RPMI8226 (cell line): ENCODE measurements around the gene ZBTB20.
"Not testable (repeated sequence)": the region's sequence is repeated elsewhere in the genome, so short reads cannot be mapped to it uniquely, and the experiment has no call there.

ENCODE experiments used
- DNase-seq: peaks from one replicate; pipeline ENCODE4 v3.0.0-alpha.2; 2015

The ZBTB20 gene

DNA sequence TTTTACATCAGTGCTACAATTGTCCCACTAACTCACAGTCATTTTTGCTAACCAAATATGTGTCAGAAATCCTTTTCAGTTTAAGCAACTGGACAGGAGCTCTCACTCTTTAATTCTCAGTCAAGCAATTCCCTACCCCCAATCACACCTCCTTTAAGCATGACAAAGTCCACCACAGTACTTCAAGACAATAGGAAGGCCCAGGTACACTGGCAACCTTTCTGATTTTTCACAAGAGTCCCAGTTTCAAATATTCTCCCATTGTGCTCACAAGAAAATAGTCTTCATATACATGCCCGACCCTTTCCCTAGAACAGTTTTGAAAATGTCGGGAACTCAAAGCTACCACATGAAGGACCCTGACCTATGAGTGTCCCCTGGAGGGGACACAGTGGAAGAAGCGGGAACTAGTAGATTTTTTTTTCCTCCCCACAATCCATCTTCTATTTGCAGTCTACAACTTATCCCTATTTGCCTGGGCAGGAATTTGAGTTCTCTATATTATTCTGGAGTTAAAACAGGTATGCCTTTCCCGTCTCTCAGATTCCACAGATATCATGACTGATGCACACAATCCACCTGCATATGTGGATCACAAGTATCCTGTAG lies 439.7 kb downstream of the ZBTB20 start:
- DNase-seq = no peak

DNA sequence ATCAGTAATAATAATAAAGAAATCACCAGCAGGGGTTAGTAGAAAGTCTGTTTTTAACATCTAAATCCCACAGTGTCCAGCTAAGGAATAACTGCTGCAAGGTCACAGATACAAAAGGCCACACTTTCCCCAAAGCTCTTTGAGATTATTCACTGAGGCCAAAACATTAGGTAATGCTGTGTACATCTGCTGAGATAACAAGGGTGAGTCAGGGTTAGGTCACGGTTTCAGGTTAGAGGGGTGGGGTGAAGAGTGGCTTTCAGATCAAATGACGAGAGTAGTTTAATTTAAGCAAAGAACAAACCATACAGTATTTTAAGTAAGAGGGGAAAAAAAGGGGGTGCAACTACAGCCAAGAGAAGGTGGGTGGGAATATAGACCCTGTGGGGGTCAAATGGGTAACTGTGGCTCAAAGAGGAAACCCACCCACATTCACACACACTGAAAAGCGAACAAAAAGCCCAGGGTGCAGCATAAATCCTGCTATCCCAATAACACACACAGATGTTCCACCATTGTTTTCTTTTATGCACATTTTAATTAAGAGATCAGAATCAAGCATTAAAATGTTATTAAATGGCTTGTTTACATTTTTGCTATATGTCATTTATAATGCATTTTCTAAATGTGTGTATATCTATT lies 440.4 kb downstream of the ZBTB20 start:
- no peak for DNase-seq

DNA sequence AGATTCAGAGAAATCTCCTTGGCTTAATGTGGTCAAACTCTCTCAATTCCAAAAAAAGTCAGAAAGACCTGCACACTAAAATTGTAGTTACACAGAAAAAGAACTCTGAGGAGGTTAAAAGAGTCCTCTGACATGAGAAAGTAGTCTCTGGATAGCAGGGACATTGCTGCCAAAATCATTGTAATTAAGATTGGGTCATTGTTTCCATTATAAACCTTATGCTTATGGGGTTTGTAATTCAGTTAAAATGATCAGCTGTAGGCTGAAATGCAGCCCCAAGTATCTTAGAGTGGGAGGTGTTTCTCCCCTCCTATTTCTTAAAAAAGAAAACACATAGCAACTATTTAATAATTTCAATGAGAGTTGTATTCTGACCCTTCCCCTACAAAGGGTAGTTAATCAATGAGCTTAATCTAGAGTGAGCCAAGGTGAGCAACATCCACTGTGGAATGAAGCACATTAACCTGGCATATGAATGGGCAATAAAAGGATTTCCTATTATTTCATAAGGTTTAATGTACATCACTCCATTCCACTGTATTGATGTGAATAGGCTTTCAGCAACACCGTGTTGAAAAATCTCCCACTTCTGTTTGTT lies 446.4 kb downstream of the ZBTB20 start:
- DNase-seq = no peak

DNA sequence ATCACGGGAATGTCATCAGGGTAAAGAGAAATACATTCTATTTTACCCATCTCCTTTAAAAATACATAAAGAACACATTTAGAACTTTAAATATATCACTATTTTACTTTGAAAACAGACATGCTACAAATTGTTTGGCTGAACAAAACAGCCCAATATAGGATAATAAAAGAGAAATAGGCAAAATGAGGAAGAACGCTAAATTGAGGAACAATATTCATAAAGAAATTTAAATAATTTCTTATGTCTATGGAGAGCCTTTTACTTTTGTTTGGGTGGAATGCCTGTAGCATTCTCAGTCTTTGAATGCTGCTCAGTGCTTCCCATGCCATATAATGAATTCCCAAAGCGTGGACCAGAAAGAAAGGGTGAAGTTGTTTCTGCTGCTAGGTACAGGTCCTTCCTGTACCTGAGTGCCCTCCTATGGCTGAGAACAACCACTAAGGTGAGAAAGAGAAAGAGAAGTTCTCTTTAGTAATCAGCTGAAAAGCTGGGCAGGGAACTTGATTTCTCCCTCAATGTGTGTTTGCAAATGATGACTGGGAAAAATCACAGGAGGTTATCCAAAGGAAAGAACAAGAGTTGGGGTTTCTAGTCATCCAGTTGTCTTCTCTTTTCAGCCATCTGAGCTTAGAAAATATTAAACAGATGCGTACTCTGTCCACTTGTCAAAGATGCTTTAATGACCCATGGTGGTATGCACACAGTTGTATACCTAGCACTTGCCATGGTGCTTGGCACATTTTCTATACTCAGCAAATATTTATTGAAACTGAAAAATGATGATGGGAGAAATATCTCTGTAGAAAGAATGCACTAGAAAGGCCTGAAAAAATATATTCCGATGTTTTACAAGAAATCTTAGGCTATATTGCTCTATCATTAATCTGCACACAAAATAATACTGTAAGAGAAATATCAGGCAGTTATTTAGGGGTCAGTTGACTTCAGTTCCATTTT lies 448.7 kb downstream of the ZBTB20 start:
- DNase-seq = no peak

DNA sequence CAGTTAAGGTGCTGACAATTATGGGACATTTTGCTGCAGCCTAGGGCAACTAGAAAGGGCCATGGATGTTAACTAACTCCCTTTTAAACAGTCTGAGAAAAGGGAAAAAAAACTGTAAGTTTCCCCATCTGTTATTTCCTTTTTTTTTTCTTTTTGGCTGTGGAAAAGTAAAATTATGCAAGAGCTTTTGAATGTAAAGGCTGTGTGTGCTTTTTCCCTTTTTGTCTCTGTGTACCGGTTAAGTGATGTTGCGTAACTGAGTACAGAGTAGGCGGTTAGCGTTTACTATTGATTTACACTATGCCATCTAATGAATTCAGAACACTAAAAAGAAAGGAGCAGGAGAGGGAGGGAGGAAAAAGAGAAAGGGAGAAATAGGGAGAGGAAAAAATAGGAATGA lies 449.7 kb downstream of the ZBTB20 start:
- DNase-seq = no peak

DNA sequence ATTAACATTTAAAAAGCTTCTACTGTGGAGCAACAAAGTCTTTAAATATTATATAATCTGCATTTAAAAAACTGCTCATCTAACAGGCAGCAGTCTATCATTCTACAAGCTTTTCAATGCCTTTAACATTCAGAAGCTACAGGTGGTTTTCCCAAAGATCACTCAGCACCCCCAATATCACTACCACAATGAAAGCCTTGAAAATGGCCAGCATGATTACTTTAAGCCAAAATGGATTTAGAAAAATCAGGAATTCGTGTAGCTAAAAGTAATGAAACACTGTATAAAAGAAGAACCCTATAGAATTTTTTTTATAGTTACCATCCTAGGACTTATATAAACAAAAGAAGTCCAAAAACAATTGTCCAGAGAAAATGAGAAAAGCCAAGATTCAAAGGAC lies 452.8 kb downstream of the ZBTB20 start:
- DNase-seq = no peak

DNA sequence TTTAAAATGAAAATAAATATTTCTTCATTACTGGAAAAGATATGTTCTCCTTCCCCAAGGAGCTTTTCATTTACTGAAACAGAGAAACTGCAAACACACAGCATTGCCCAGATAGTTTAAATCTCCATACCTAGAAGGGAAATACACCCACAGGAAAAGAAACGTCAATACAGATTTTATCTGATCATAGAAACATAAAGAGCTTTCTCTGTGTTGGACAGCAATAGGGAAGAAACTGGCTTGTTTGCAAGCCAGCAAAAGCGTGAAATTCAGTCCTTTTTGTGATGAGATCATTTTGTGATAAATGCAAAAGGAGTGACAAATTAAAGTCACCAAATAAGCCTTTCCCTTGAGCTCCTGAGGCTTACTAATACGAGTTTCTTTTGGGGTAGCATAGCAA lies 455.2 kb downstream of the ZBTB20 start:
- no peak for DNase-seq

DNA sequence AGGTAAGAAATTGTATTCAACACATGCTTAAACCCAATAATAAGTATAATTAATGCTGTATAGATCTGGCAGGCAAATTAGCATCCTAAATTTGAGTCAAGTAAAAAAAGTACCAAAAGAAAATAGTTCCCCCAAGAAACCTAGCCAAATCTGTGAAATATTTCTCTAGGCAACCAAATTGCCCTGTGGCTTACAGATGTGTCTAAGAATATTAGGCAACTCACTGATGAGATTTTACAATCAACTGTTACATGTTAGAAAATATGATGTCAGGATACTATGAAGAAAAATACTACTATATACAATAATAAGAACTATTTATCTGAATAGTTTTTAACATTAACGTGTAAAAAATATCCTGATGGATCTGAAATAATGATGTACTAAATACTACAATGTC lies 456.2 kb downstream of the ZBTB20 start:
- DNase-seq = no peak

DNA sequence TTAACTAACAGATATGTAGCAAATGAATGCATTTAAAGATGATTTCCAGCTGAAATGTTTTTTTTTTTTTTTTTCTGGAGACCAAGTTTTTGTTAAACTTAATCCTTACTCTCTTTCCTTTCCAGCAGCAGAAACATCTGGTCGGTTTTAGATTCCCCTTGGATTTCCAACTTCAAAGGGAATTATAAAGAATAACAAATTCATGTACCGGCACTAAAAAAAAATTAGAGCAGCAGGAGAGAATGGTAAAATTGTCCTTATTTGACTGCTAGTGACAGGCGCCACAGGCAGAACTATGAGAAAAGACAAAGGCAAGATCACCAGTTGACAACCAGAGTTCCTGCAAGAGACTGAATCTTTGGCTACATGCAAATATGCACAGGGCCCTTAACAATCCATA lies 459.9 kb downstream of the ZBTB20 start:
- no peak for DNase-seq

DNA sequence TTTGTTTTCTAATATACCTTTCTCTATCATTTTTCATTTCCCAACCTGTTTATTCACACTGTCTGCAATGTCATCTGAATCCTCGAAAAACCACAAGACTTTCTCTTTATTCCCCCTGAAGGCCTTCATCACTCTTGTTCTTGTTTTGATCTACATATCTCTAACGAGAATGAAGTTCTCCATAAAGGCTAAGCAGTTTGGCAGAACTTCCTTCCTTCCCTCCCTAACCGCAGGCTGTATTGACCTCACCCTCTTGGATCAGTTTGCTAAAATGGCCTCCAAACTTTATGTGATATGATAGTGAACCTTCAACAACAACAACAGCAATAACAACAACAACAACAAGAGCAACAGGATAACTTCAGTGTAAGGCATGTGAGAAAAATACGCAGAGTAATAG lies 460.5 kb downstream of the ZBTB20 start:
- DNase-seq = no peak

DNA sequence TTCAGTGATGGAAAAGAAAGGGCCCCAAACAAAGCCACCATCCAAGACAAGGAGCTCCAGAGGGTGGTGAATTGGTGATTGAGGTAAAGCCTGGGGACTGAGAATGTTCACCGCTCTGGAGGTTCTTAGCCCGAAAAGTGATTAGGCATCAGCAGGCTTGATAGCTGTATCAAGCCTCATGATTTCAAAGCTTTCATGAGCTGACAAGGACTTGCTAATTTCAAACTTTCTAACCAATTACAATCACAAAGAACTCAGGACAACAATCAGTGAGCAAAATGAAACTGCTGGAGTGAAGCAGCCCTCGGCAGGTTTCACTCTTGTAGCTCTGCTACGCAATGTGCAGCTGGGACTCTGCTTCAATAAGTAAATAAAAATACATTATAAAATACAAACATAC lies 461.9 kb downstream of the ZBTB20 start:
- DNase-seq = no peak

DNA sequence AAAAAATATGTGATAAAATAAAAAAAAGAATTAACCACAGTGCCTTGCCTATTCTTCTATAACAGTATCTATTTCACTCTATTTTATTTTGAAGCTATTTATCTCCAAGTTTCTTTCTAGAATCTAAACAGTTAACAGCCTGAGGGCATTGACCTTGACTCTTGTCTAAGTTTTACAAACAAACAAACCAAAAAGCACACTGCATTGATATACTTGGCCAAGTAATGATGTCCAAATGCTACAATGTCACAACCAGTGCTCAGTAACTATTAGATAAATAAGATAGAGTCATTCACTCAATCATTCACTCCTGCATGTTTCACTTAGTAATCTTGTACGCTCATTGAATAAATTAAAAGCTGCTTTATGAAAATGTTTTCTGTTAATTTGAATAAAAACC lies 466.8 kb downstream of the ZBTB20 start:
- DNase-seq = no peak

DNA sequence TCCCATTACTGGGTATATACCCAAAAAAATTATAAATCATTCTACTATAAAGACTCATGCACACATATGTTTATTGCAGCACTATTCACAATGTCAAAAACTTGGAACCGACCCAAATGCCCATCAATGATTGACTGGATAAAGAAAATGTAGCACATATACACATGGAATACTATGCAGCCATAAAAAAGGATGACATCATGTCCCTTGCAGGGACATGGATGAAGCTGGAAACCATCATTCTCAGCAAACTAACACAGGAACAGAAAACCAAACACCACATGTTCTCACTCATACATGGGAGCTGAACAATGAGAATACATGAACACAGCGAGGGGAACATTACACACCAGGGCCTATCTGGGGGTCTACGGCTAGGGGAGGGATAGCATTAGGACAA lies 467.3 kb downstream of the ZBTB20 start:
- DNase-seq = not testable (repeated sequence)

DNA sequence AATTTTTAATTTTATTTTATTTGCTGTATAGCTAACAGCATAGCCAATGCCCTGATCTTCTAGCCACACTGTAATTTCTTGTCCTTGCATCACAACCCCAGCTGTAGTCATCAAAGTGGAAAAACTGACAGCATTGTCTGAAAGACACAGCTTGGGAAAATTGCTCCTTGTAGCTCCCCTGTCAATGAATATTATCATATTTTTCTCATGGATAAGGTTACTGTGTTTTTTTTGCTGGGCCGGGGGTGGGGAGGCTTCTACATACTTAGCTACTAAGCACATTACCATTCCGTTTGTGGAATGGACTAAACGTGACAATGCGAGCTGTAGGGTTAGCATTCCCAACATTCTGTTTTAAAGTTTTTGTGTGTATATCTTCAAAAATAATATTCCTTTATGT lies 472.0 kb downstream of the ZBTB20 start:
- DNase-seq = no peak

DNA sequence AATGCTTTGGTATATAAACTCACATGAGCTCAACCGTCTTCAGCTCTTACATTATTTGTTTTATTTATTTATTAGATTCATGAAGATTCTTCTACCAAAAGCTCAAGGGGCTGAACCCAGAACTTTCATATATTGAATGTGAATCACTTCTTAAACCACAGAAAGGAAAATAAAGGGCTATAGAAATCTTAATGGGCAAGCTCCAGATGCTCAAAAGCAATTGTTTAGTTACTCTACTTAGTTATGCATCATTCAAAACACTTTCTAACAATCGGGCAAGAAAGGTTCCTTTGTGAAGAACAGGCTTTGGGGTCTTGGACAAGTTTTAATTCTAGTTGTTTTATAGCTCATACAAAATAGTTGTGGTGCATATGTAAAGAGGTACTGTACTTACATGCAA lies 473.1 kb downstream of the ZBTB20 start:
- DNase-seq = no peak

DNA sequence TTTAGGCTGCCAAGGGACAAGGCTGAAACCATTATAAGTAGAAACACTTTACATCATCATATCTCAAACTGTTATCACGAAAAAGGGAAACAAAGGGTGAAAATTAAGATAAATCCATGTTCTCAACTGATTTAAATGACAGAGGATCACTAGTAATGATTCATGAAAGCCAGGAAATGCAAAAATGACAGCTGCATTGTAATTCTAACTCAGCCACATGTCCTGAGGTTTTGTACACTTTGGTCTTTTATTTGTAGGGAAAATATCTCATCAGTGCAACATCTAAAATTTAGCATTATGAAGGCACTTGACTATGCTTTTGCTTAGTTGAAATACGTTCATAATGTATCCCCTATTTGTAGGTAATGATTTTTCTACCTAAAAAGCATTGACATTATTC lies 473.6 kb downstream of the ZBTB20 start:
- no peak for DNase-seq

DNA sequence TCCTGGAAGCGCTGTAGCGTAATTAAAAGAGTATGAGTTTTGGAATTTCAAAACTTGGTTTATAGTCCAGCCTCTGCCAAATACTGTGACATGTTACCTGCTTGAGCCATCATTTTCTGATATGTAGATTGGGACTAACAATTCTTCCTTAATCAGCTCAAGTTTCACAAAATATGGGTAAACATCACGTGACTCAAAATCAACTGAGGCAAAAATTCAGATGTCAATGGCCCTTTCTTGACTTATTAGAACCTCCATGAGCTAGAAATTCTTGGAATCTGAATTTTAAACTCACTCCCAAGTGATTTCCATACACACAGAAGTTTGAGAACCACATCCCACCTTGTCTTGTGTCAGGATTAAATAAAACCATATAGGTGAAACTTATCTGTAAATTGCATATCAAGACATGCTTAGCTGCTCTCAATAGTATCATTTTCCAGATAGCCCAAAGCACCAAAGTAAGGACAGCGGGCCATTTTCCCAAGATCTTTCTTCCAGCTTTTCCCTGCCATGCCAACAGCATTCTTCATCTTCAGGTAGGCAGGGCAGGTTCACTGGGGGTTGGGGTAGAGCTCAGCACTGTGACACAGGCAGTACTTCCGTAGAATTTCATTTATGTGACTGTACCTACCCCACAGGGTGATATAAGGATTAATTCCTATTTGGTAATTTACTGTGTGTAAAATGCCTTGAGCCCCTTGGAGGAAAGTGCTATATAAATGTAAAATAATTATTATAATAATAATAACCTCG lies 474.2 kb downstream of the ZBTB20 start:
- DNase-seq = no peak

DNA sequence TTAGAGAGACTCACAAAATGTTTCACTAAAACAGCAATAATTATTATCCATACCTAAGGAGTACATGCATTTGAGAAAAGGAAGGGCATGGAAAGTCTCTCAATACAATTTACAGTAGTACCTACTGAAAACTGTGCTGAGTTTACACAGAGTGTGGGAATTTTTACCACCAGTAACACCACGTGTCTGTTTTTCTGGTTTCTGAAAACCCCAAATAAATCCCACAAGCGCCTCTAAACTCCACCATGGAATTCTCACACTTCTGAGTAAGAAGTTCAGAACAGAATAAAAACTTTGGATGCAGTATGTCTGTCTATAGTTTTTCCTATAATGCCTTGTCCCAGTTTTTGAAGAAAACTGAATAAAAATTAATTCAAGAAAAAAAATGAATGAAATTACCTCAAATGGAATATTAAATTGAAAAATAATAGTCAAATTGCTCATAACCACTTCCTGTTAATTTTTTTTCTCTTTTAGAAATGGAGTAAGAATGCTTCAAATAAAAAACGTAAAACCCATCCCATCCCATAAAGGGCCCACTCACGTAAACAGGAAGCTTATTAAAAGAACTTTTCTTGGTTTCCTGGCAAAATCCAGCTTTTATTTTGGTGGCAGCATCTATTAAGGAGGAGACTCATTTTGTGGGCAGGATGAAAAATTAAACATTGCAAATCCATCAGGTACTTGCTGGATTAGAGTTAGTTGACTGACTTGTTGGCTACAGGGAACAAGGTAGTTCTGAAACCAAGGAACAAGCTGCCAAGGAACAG lies 475.2 kb downstream of the ZBTB20 start:
- no peak for DNase-seq

DNA sequence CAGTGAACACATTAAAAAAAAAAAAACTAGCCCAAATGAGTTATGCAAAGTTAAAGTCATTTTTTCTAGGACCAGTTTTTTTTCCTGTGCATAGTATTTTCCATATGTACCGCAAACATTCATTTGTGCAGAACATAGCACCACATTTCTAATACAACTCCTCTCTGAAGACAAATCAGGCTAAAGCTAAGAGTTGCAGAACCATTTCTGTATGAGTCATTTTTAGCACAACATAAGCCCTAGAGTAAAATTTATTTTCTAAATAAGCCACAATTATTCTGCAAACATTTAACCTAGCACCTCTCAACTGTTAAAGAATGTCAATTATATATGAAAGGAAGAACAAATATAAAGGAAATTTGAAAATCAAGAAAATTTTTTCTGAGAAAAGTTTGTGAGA lies 477.5 kb downstream of the ZBTB20 start:
- no peak for DNase-seq

DNA sequence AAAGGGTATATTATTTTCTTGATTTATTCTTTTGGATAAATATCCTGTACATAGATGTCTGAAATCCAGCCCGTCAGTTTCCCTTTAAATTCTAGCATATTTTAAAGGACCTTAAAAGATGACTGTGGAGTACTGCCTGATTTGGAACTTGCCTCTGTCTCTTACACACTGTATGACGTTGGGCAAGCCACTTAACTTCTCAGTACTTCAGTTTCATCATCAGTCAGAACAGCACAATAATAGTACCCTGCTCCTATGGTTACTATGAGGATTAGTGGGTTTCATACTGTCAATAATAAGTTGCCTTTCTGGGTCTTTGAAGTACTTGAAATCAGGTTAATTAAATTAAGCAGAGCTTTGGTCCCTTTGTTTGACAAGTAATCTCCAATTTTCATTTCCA lies 479.0 kb downstream of the ZBTB20 start:
- DNase-seq = no peak

DNA sequence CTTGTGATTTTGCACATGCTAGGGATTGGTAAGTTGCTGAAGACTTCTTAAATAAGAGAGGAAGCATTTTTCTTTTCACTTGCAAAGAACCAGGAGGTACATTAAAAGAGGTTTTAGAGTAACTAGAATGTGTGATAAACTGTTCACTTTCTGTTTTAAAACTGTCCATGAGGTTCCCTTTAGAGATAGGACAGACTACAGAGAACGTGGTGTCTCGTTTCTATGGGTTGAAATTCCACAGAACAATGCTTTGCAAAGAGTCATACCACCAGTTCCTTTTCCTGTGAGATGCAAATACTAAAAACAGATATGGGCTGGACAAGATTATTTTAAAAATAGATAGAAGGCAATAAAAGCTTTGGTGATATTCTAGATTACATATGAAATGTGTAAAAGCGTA lies 480.5 kb downstream of the ZBTB20 start:
- DNase-seq = no peak

DNA sequence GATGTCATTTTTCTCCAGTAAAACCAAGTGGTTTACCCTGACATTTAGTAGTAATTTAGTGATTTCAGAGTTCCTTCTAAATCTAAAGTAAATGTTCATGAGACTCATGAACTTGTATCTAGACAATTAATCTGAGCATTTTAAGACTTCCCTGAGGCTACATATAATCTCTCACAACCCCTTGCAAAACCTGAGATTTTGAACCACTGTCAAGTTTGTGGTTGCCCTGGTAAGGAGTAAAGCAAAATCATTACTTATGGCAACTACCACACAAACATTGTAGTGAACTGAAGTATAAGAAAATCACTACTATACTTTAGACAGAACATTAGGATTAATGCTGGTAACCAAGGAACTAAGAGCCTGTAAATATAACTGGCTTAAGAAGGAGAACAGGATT lies 483.1 kb downstream of the ZBTB20 start:
- DNase-seq = no peak
